ENCODE measurements around the gene GUCD1. TPM values are rescaled to one million over a fixed set of nuclear protein-coding genes. Genes with fewer than 3 reads are reported as not detected.

Gene GUCD1
- total RNA-seq, 1 donor from 2014 or later = 100 TPM

DNA sequence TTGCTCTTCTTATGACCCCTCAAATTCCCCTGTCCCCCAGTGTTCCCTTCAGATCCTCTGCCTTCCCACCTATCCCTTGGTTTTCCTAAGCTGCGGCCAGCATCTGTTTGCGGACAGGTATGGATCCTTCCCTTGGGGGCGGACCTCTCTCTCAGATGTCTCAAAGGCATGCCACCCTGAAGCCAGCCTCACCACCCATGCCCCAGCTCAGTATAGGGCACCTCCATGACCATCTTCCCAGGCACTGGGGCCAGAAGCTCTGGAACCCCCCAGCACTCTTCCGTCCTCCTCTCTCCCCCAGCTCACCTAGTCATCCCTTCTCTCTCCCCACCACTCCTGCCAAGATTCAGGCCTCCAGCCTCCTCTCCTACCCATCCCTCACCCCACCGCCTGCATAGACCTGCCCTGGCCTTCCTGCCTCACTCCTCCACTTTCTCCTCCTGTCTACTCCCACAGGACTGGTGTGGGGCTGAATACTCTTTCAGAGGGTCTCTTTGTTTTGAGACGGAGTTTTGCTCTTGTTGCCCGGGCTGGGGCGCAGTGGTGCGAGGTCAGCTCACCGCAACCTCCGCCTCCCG is 35.7 kb upstream of the GUCD1 start:
- no peak for DNase-seq

DNA sequence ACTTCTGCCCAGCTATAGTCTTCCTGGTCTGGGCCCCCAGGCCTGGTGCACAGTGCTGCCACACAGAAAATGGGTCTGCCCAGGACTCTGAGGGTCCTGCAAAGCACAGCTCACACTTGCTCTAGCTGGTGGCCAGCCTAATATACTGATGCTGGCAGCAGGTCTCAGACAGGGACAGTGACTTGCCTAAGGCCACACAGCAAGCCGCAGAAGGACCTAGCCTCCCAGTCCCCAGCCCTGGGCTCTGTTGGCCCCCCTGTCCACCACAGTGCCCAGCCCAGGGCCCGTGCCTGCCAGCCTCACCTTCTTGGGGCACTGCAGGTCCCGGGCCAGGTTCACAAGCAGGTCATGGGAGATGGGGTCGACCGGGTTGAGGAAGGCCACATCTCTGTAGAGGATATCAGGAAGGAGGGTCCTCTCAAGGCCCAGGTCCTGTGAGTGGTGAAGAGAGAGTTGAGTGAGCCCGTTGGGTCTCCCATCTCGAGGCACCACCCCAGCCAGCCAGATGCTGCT is 34.6 kb upstream of the GUCD1 start:
- no peak for DNase-seq

- DNase-seq = no peak
Measured at GRCh38 chr22:24588757-24589481, 34.0 kb upstream of the GUCD1 start.

DNA sequence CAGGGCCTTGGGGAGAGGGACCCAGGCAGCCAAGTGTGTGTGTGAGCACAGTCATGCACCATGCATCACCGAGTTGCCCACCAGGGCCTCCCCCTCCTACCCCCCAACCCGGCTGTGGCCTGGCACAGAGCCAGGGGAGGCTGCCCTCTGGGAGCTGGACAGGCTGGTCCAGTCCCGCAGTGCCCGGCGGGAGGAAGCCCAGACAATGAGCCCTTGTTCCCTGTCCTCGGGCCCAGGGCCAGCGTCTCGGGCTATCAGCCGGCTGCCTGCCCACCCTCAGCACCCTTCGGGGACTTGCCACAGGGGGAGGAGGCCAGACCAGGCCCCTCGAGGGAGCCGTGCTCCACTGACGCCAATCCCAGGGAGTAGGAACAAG is 33.4 kb upstream of the GUCD1 start:
- peak; percentile 30 for DNase-seq

DNA sequence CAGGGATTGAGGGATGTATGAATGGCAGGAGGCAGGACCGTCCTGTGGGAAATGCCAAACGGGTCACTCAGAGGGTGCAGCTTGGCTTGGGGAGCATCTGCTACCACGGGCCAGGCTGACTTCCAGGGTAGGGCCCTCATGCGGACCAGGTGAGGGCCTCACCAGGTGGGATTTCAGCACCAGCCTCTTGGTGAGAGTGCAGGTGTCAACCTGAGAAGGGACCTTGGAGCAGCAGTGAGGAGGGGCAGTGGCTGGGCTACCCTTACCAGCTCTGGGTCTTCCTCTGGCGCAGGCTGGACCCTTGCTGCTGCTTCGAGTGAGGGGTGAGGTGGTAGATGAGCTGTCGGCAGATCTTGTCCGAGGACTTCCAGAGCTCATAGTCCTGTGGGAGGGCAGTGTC is 33.0 kb upstream of the GUCD1 start:
- no peak for DNase-seq

DNA sequence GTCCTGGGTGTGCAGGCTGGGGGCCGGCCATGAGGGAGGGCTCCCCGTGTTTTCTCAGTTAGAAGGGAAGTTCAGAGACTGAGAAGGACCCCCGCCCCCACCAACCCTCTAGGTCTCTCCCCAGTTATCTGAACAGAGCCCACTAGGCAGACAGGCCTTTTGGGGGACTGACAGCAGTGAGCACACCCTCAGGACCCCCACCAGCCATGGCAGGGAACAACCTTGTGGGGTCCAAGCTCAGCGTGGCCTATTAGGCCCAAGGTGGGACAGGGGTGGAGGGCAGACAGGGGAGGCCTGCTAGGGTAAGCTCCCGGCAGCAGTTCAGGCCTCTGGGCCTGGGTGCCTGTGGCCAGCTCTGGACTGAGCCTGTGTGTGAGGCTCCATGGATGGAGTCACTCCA is 32.3 kb upstream of the GUCD1 start:
- no peak for DNase-seq

GRCh38 chr22:24585927-24586546 is 31.1 kb upstream of the GUCD1 start:
- no peak for DNase-seq

DNA sequence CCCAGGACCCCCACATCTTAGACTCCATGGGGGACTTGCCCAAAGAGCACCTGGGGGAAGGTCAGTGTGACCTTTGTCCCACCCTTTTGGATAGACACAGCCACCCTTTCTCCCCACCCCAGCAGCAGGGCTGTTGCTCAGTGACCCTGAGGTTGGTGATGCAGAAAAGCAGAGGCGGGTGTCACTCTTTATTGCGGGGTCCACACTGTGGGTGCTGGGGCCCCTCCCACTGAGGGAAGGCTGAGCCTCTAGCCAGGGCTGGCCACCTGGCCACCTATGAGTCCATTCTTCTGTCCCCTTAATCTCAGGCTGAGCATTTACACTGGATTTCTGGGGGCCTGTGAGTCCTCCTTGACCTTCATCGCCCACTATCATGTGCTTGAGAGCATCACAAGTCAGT is 30.5 kb upstream of the GUCD1 start:
- no peak for DNase-seq

GRCh38 chr22:24584871-24585411 is 30.0 kb upstream of the GUCD1 start:
- no peak for DNase-seq

DNA sequence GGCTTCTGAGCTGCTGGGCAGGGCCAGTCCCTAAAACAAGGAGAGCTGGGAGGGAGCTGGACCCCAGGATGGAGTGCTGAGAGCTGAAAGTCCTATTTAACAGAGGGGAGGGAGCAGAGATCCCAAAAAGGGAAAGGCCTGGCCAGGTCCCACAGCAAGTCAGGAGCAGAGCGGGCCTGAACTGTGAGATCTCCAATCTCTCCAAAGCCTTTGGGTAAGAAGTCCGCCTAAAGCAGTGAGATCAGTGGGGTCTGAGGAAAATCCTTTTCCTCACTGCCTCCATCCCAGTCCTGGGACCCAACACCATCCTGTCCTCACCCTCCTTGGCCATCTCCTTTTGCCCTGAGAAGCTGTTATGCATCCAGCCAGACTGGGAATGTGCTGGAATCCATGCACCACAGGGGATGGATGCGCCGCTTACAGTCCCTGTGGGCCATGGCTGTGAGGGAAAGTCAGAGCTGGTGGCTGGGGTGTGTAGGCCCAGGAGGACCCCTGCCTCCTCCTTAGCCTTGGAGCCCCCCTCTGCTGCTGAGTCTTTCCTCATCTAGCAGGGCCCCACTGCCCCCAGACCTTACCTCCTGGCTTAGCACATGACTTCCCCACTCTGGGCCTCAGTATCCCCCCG is 29.3 kb upstream of the GUCD1 start:
- DNase-seq = no peak

DNA sequence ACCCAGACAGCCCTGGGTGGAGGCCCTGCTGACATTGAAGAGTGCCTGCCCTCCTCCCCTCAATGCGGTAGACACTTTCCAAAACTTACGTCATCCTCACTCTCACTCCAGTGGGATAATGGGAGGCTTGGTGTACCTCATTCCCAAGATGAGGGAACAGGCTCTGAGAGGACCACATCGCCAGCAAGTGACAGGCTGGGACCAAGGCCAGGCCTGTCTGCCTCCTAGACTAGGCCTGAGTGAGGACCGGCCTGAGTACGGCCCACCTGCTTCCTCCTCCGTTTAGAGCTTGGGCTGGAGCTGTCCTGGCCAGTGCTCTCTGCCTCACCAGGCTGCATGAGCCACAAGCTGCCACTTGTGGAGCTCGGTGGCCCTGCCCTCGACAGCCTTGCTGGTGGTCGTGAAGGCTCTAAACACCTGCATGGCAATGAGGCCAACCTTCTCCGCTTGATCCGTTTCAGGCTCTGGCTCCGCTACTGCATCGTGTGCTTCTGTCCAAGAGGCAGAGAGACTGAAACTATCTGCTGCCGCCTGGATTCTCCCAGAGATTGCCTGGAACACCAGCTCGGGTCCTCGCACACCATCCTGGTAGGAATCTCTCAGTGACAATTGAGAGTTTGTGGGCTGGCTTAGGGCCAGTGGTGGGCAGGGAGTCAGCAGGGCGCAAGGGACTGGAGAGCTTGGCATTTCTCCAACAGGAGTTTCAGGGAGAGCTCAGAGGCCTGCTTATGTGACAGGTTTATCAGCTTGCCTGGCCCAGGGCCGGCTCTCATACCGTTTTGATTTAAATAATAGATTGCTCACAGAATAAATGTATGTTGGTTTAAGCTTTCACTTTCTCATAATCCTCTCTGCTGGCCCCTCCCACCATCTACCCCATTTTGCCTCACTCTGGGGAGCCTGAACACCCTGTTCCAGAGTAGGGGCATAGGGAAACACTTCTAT is 28.6 kb upstream of the GUCD1 start:
- peak; percentile 49 for DNase-seq

GRCh38 chr22:24582056-24582814 is 27.3 kb upstream of the GUCD1 start:
- no peak for DNase-seq

GRCh38 chr22:24580276-24580675 is 25.3 kb upstream of the GUCD1 start:
- no peak for DNase-seq

GRCh38 chr22:24579258-24579601 is 24.3 kb upstream of the GUCD1 start:
- no peak for DNase-seq

DNA sequence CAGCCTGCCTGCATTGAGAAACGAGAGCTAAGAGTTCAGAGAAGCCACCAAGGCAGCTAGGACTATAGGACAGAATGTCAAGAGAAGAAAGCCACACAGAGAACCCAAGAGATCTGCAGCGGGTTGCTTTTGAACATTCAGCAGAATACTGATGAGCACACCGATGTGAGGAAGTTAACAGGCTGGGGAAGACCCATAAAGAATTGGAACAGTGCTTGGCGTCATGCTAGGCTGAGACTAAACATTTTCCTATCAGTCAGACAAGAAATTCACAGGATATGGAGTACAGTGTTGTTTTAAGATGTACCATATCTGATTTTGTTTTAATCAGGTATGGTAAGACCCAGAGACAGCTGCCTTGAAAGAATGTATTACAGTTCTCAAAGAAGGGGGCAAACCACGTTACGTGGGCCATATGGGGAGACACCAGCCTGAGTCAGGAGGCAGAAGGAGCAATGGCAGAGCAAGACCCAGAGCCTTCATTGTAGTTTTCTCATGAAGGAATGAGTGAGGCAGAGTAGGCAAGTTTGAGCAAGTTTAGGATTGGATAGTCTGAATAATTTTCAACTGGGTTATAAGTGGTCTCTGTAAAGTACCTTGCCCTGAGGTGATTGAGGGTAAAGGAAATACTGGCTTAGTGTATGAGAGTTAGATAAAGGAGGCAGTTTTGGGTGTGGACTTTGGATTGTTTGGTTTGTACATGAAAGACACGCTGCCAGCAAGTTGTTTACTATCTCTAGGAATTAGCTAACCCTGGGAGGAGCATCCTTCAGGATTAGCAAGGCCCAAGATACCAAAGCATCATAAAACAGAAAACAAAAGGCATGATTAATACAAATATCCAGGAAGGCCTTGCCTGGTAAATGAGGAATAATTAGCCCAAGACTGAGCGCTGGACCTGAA is 23.7 kb upstream of the GUCD1 start:
- DNase-seq = peak; percentile 51

DNA sequence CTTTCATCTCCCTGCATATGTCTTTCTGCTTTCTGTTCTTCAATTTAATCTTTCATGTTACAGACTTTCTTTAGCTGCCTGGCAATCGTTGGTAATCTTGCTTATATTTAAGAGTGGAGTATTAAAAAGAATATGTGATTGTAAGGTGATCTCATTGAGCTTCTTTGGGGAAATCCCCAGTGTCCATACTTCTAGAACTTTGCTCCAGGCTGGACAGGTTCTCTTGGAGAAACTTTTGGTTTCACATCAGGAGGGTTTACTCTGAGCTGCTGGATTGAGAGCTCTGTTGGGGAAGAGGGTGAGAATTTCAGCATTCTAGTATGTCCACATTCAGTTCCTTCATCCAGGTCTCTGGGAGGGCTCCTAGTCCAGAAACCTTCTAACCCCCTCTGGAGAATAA is 21.8 kb upstream of the GUCD1 start:
- DNase-seq = no peak

- DNase-seq = no peak
Measured at GRCh38 chr22:24571266-24571665, 16.3 kb upstream of the GUCD1 start.

GRCh38 chr22:24567668-24568067 is 12.7 kb upstream of the GUCD1 start:
- DNase-seq = no peak

- no peak for DNase-seq
Measured at GRCh38 chr22:24566899-24567511, 12.1 kb upstream of the GUCD1 start.

DNA sequence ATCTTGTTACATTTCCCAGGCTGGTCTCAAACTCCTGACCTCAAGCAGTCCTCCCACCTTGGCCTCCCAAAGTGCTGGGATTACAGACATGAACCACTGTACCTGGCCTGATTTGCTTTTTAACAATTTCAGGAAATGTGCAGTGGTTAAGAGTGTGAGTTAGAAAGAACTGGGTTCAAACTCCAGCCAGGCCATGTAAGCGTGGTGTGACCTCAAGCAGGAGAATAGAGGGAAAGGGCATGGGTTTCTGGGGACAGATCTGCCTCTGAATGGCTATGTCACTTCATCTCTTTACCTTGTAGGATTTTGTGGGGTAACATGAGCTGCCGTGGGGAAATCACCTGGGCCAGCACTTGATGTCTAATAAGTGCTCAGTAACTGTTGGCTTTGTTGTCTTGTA is 10.1 kb upstream of the GUCD1 start:
- DNase-seq = no peak
